Measurements from ENCODE around the gene TRPC4AP. TPM values are rescaled to one million over a fixed set of nuclear protein-coding genes. Genes with fewer than 3 reads are reported as not detected.

TRPC4AP gene
- total and polyA plus RNA-seq, 8 donors = 26.2 to 89.0 (median 52.4) TPM

GRCh38 chr20:34995696-34996095 is 96.9 kb downstream of the TRPC4AP start:
- H3K27ac ChIP-seq = no peak overlapping the region
- 86 to 98% (median 90%) methylated on average over 7 of the region's 7 CpGs for WGBS, 5 donors
- H3K36me3 ChIP-seq = peaks cover 42 to 80% (median 77%) of the 10 kb centered on the region in 4 donors
- peaks cover 10 to 21% (median 12%) of the 10 kb centered on the region in 4 donors for H3K4me1 ChIP-seq
- intact Hi-C loops (cut with DNase I; ENCODE audit: low total_unique reads) = no loop called here
- H3K9me3 ChIP-seq = no peaks in the 10 kb centered on the region
- no peaks in the 10 kb centered on the region for H3K27me3 ChIP-seq
- H3K4me3 ChIP-seq = no peak overlapping the region
- no peak for DNase-seq
- TF ChIP-seq POLR2AphosphoS5 (IDR thresholded peaks at IDR 0.05) (no peak), POLR2A (IDR thresholded peaks at IDR 0.05) (no peak), EP300 (IDR thresholded peaks at IDR 0.05) (no peak)
- TF ChIP-seq, protein P1, sequence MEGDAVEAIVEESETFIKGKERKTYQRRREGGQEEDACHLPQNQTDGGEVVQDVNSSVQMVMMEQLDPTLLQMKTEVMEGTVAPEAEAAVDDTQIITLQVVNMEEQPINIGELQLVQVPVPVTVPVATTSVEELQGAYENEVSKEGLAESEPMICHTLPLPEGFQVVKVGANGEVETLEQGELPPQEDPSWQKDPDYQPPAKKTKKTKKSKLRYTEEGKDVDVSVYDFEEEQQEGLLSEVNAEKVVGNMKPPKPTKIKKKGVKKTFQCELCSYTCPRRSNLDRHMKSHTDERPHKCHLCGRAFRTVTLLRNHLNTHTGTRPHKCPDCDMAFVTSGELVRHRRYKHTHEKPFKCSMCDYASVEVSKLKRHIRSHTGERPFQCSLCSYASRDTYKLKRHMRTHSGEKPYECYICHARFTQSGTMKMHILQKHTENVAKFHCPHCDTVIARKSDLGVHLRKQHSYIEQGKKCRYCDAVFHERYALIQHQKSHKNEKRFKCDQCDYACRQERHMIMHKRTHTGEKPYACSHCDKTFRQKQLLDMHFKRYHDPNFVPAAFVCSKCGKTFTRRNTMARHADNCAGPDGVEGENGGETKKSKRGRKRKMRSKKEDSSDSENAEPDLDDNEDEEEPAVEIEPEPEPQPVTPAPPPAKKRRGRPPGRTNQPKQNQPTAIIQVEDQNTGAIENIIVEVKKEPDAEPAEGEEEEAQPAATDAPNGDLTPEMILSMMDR (IDR thresholded peaks at IDR 0.05) = no peak

DNA sequence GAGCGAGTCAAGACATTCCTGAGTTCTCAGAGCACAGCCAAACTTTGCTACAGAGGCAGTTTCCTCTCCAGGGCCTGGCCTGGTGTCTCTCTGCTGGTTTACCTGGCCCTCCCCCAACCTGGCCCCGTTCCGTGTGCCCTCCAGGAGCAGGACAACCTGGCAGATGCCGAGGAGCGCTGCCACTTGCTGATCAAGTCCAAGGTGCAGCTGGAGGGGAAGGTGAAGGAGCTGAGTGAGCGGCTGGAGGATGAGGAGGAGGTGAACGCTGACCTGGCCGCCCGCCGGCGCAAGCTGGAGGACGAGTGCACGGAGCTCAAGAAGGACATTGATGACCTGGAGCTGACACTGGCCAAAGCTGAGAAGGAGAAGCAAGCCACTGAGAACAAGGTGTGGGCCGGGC is 97.4 kb downstream of the TRPC4AP start:
- H3K27me3 ChIP-seq = no peaks in the 10 kb centered on the region
- WGBS, 5 donors = 84 to 95% (median 90%) methylated on average over 14 of the region's 14 CpGs
- intact Hi-C loops (cut with DNase I; ENCODE audit: low total_unique reads) = no loop called here
- H3K4me3 ChIP-seq = no peak overlapping the region
- no peaks in the 10 kb centered on the region for H3K9me3 ChIP-seq
- no peak for TF ChIP-seq POLR2AphosphoS5 (IDR thresholded peaks at IDR 0.05)
- TF ChIP-seq, protein P1 (IDR thresholded peaks at IDR 0.05) = no peak
- TF ChIP-seq EP300 (IDR thresholded peaks at IDR 0.05) = no peak
- no peak for TF ChIP-seq POLR2A (IDR thresholded peaks at IDR 0.05)
- H3K36me3 ChIP-seq = peaks cover 37 to 75% (median 72%) of the 10 kb centered on the region in 4 donors
- no peak for DNase-seq
- no peak overlapping the region for H3K27ac ChIP-seq
- peaks cover 10 to 21% (median 12%) of the 10 kb centered on the region in 4 donors for H3K4me1 ChIP-seq

DNA sequence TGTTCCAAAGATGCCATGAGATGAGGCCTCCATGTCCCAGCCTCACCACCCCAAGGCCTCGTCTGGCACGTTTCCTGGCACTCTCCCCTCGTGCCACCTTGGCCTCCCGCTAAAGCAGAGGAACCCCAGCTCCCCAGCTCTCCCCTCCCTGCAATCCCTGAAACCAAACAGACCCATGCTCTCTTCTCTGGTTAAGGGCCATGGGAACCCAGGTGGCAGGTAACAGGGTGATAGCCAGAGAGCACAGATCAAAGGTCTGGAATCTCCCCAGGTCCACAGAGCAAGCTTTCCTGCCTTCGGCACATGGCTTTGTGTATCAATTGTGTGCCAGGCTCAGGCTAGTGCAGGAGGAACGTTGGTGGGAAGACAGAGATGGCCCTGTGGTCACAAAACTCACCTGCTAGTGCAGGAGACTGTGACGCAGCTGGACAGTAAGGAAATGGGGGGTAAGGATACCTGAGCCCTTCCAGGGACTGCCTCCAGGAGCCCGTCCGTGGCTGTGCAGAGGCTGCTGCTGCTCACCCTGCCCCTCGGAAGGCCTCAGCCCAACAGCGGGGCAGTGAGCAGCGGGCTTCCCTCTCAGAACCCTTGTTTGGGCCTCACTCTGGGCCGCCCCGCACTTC is 98.0 kb downstream of the TRPC4AP start:
- Histone ChIP-seq H3K4me3 (no peak overlapping the region), H3K9me3 (no peaks in the 10 kb centered on the region), H3K27me3 (no peaks in the 10 kb centered on the region), H3K27ac (no peak overlapping the region), H3K4me1 (peaks cover 10 to 21% (median 12%) of the 10 kb centered on the region in 4 donors), H3K36me3 (peaks cover 34 to 69% (median 66%) of the 10 kb centered on the region in 4 donors)
- TF ChIP-seq, protein P1 (IDR thresholded peaks at IDR 0.05) = no peak
- intact Hi-C loops (cut with DNase I; ENCODE audit: low total_unique reads) = no loop called here
- 77 to 86% (median 80%) methylated on average over 14 of the region's 14 CpGs for WGBS, 5 donors
- no peak for DNase-seq

DNA sequence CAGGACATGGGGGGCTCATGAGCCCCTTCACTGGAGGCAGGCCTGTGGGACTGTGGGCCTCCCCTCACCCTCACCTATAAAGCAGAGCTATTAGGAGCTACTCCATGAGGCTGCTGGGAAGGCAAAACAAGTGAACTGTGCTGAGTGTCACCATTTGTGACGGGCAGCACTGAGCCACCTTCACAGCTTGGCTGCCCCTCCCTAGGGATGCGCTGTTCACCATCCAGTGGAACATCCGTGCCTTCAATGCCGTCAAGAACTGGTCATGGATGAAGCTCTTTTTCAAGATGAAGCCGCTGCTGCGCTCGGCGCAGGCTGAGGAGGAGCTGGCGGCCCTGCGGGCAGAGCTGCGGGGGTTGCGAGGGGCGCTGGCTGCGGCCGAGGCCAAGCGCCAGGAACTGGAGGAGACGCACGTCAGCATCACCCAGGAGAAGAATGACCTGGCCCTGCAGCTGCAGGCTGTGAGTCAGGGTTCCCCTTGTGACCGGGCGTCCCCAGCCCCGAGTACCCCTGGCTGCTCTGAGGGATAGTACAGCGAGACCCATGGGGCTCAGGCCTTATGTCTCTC is 98.6 kb downstream of the TRPC4AP start:
- Histone ChIP-seq H3K4me3 (no peak overlapping the region), H3K27ac (no peak overlapping the region), H3K9me3 (no peaks in the 10 kb centered on the region), H3K4me1 (peaks cover 10 to 21% (median 12%) of the 10 kb centered on the region in 4 donors), H3K27me3 (no peaks in the 10 kb centered on the region), H3K36me3 (peaks cover 29 to 63% (median 60%) of the 10 kb centered on the region in 4 donors)
- no peak for DNase-seq
- intact Hi-C loops (cut with DNase I; ENCODE audit: low total_unique reads) = no loop called here
- TF ChIP-seq EP300 (IDR thresholded peaks at IDR 0.05) (no peak), POLR2A (IDR thresholded peaks at IDR 0.05) (no peak)
- TF ChIP-seq, protein P1 (IDR thresholded peaks at IDR 0.05) = no peak
- 92 to 94% (median 93%) methylated on average over 19 to 22 of the region's 22 CpGs for WGBS, 5 donors
